GM19395 (cell line): ENCODE results near the gene SLC2A10.

Experiments
- ATAC-seq: cut with Tn5 transposase; IDR thresholded peaks from one replicate; pipeline ENCODE4 v1.9.1; 2021; ENCODE audit warnings: mild to moderate bottlenecking, moderate library complexity; ENCODE audit not compliant: unreplicated experiment

Gene SLC2A10

GRCh38 chr20:46681032-46681854 is 28.2 kb upstream of the SLC2A10 start:
- ATAC-seq, result no peak

- no peak for ATAC-seq
Observed at GRCh38 chr20:46682063-46682821, 27.2 kb upstream of the SLC2A10 start.

- ATAC-seq, result no peak
Observed at GRCh38 chr20:46683011-46683667, 26.3 kb upstream of the SLC2A10 start.

- ATAC-seq, result no peak
Observed at GRCh38 chr20:46683668-46683938, 25.8 kb upstream of the SLC2A10 start.

- no peak for ATAC-seq
Observed at GRCh38 chr20:46683939-46684750, 25.3 kb upstream of the SLC2A10 start.

GRCh38 chr20:46688151-46689081 is 21.0 kb upstream of the SLC2A10 start:
- no peak for ATAC-seq

- ATAC-seq, result peak; percentile 96
Observed at GRCh38 chr20:46689082-46689753, 20.2 kb upstream of the SLC2A10 start, which contains the start of gene TP53RK. Gene TP53RK, minus strand, starts transcription at chr20:46689444. Its CDS starts 30 bp downstream, at chr20:46689414.

- ATAC-seq, result peak; percentile 4
Observed at GRCh38 chr20:46689754-46690085, 19.7 kb upstream of the SLC2A10 start.

GRCh38 chr20:46690219-46691106 is 19.0 kb upstream of the SLC2A10 start:
- no peak for ATAC-seq

- ATAC-seq, result no peak
Observed at GRCh38 chr20:46691196-46691595, 18.3 kb upstream of the SLC2A10 start.

GRCh38 chr20:46694484-46694883 is 15.0 kb upstream of the SLC2A10 start:
- ATAC-seq, result no peak

GRCh38 chr20:46695892-46696291 is 13.6 kb upstream of the SLC2A10 start:
- ATAC-seq, result no peak

- ATAC-seq, result no peak
Observed at GRCh38 chr20:46696791-46697279, 12.6 kb upstream of the SLC2A10 start.

- ATAC-seq, result no peak
Observed at GRCh38 chr20:46698788-46699187, 10.7 kb upstream of the SLC2A10 start.

GRCh38 chr20:46699651-46700359 is 9.6 kb upstream of the SLC2A10 start:
- no peak for ATAC-seq

- no peak for ATAC-seq
Observed at GRCh38 chr20:46700481-46700880, 9.0 kb upstream of the SLC2A10 start.

- no peak for ATAC-seq
Observed at GRCh38 chr20:46701057-46701456, 8.4 kb upstream of the SLC2A10 start.

- no peak for ATAC-seq
Observed at GRCh38 chr20:46701556-46701955, 7.9 kb upstream of the SLC2A10 start.
